Stimulated activated CD4-positive, alpha-beta T cell treated with anti-CD3 and anti-CD28 coated beads, TNF-alpha, amount 100 ng/mL, for 1 hour (primary cell): ENCODE measurements around the gene PRDM8.
A peak's percentile ranks its signal among the peaks of the same experiment; 100 is the strongest.

ENCODE experiments used
- DNase-seq, 3 donors: peaks; one replicate each; pipeline ENCODE4 v3.0.0-alpha.2; 2020; ENCODE audit warnings: low read depth in 3 of 3, low spot score in 1 of 3

The PRDM8 gene

GRCh38 chr4:80183250-80184052 is 13.9 kb upstream of the PRDM8 start:
- peak in 1 of 3 donors; percentile 15 for DNase-seq

- peak; percentile 82 to 94 (median 87) for DNase-seq
Measured at GRCh38 chr4:80184053-80184824, 13.1 kb upstream of the PRDM8 start.

GRCh38 chr4:80184825-80185756 is 12.2 kb upstream of the PRDM8 start:
- no peak for DNase-seq

- no peak for DNase-seq
Measured at GRCh38 chr4:80185787-80186548, 11.3 kb upstream of the PRDM8 start.

- no peak for DNase-seq
Measured at GRCh38 chr4:80186676-80187075, 10.6 kb upstream of the PRDM8 start.

- no peak for DNase-seq
Measured at GRCh38 chr4:80187677-80188076, 9.6 kb upstream of the PRDM8 start.

- DNase-seq, result no peak
Measured at GRCh38 chr4:80188457-80188800, 8.9 kb upstream of the PRDM8 start.

- no peak for DNase-seq
Measured at GRCh38 chr4:80188801-80189458, 8.4 kb upstream of the PRDM8 start.

GRCh38 chr4:80189581-80189955 is 7.7 kb upstream of the PRDM8 start:
- DNase-seq, result no peak

GRCh38 chr4:80189956-80190677 is 7.2 kb upstream of the PRDM8 start:
- DNase-seq, result no peak

- DNase-seq, result no peak
Measured at GRCh38 chr4:80192252-80192866, 4.9 kb upstream of the PRDM8 start.

GRCh38 chr4:80192937-80193336 is 4.4 kb upstream of the PRDM8 start:
- no peak for DNase-seq

- DNase-seq, result no peak
Measured at GRCh38 chr4:80195441-80196140, 1.7 kb upstream of the PRDM8 start.

GRCh38 chr4:80196259-80196921 is 913 bp upstream of the PRDM8 start:
- DNase-seq, result no peak

- no peak for DNase-seq
Measured at GRCh38 chr4:80197601-80198440, 518 bp downstream of the PRDM8 start.

- no peak for DNase-seq
Measured at GRCh38 chr4:80198441-80198837, 1.1 kb downstream of the PRDM8 start.

GRCh38 chr4:80199004-80199560 is 1.8 kb downstream of the PRDM8 start:
- no peak for DNase-seq
